HCT116 (cell line): ENCODE measurements around the gene FES. TPM values are rescaled to one million over a fixed set of nuclear protein-coding genes. Genes with fewer than 3 reads are reported as not detected.

Source experiments
- ATAC-seq: fragments of 200-7000 bp; cut with Tn5 transposase; 2 replicates; pipeline ENCODE4 v1.9.1; 2020; ENCODE audit warnings: mild to moderate bottlenecking, moderate library complexity
- BruUV-seq: library from RNA; stranded (reverse); fragments of 400-500 nt; replicated peaks from 2 replicates; lab custom pipeline; 2021; lab: Mats Ljungman, UMichigan
- CTCF ChIA-PET: fragments of 300-600 bp; sonication (Branson Sonifier 250); formaldehyde crosslinking; loops from one replicate; lab custom pipeline; 2021; ENCODE audit warnings: antibody characterized with exemption; lab: Charles Lee
- POLR2A ChIA-PET: fragments of 300-600, 350-600 bp; sonication (Branson Sonifier 250); formaldehyde crosslinking; loops from one replicate; lab custom pipeline; 2021; ENCODE audit warnings: antibody characterized with exemption; lab: Charles Lee
- RAD21 ChIA-PET, 2 experiments: fragments of 300-600 bp; sonication (Branson Sonifier 250); formaldehyde crosslinking; loops; one replicate each; lab custom pipeline; 2023; ENCODE audit warnings: low total read pairs in 2 of 2; ENCODE audit not compliant: uncharacterized antibody in 2 of 2, unreplicated experiment in 2 of 2, low non-redundant PET in 1 of 2; lab: Charles Lee
- DNase-seq: peaks from one replicate; pipeline ENCODE4 v3.0.0-alpha.2; 2010; ENCODE audit warnings: low read depth, low spot score
- H2AFZ ChIP-seq: fragments of 200-600 bp; shearing (Covaris generic), sonication (generic); 2 replicates; pipeline ENCODE4 v1.6.1; 2017; ENCODE audit warnings: low read depth, mixed run types, mixed read lengths, antibody characterized with exemption, low read length; ENCODE audit not compliant: poor library complexity, severe bottlenecking
- H3K27ac ChIP-seq: 2 replicates; pipeline ENCODE4 v1.5.1; 2012; ENCODE audit warnings: low read depth, low read length
- H3K27me3 ChIP-seq: fragments of 200-600 bp; sonication (generic); 2 replicates; pipeline ENCODE4 v1.6.1; 2016; ENCODE audit warnings: mixed run types, low read length, mixed read lengths; ENCODE audit not compliant: insufficient read depth
- H3K36me3 ChIP-seq, 2 experiments: fragments of 200-500 bp in 1 of 2; fragments of 200-600 bp in 1 of 2; sonication (Bioruptor generic) in 1 of 2; sonication (generic) in 1 of 2; 2 replicates each; pipeline versions ENCODE4 v1.5.1 to v1.6.1; 2014 to 2016; ENCODE audit warnings: low read length in 2 of 2, inconsistent platforms in 1 of 2, mixed read lengths in 1 of 2, mixed run types in 1 of 2; ENCODE audit not compliant: insufficient read depth in 2 of 2, control insufficient read depth in 1 of 2
- H3K4me1 ChIP-seq, 2 experiments: fragments of 200-600 bp in 1 of 2; sonication (generic) in 1 of 2; 2 replicates each; pipeline versions ENCODE4 v1.5.1 to v1.6.1; 2012 to 2017; ENCODE audit warnings: low read length in 2 of 2, inconsistent platforms in 1 of 2, mild to moderate bottlenecking in 1 of 2, mixed read lengths in 1 of 2, mixed run types in 1 of 2, moderate library complexity in 1 of 2; ENCODE audit not compliant: insufficient read depth in 2 of 2, control insufficient read depth in 1 of 2
- H3K4me2 ChIP-seq: fragments of 200-600 bp; sonication (generic); 2 replicates; pipeline ENCODE4 v1.6.1; 2017; ENCODE audit warnings: mixed run types, low read length, mixed read lengths
- H3K4me3 ChIP-seq, 2 experiments: fragments of 200-600 bp in 1 of 2; sonication (generic) in 1 of 2; replicated peaks in 1 of 2; 2 replicates each; pipeline ENCODE4 v1.5.1; 2011 to 2016; ENCODE audit warnings: low read length in 2 of 2, control low read depth in 1 of 2, low read depth in 1 of 2, mild to moderate bottlenecking in 1 of 2, mixed read lengths in 1 of 2, mixed run types in 1 of 2
- H3K79me2 ChIP-seq: fragments of 200-600 bp; sonication (generic); 2 replicates; pipeline ENCODE4 v1.6.1; 2017; ENCODE audit warnings: mild to moderate bottlenecking, mixed run types, low read length, moderate library complexity, mixed read lengths; ENCODE audit not compliant: insufficient read depth
- H3K9ac ChIP-seq: fragments of 200-600 bp; sonication (generic); 2 replicates; pipeline ENCODE4 v1.6.1; 2016; ENCODE audit warnings: low read length, mixed read lengths
- H3K9me2 ChIP-seq: fragments of 200-600 bp; sonication (generic), shearing (Covaris generic); 2 replicates; pipeline ENCODE4 v1.6.1; 2017; ENCODE audit warnings: mixed run types, mild to moderate bottlenecking, moderate library complexity; ENCODE audit not compliant: insufficient read depth
- H3K9me3 ChIP-seq, 2 experiments: fragments of 200-500 bp in 1 of 2; fragments of 200-600 bp in 1 of 2; sonication (Bioruptor generic) in 1 of 2; sonication (generic) in 1 of 2; 2 replicates each; pipeline ENCODE4 v1.6.1; 2014 to 2017; ENCODE audit warnings: low read length in 2 of 2, mixed read lengths in 2 of 2, inconsistent platforms in 1 of 2, low read depth in 1 of 2, mild to moderate bottlenecking in 1 of 2, mixed run types in 1 of 2, moderate library complexity in 1 of 2; ENCODE audit not compliant: control insufficient read depth in 1 of 2, insufficient read depth in 1 of 2
- H4K20me1 ChIP-seq: fragments of 200-600 bp; sonication (generic), shearing (Covaris generic); 2 replicates; pipeline ENCODE4 v1.6.1; 2017; ENCODE audit warnings: mixed run types, mild to moderate bottlenecking, moderate library complexity; ENCODE audit not compliant: insufficient read depth
- CBX3 ChIP-seq: IDR thresholded peaks from 2 replicates; pipeline ENCODE4 v1.6.1; 2012; ENCODE audit warnings: low read depth
- ELF1 ChIP-seq: IDR thresholded peaks from 2 replicates; pipeline ENCODE4 v1.6.1; 2012; ENCODE audit warnings: low read depth, borderline replicate concordance
- EZH2phosphoT487 ChIP-seq: fragments of 200-600 bp; IDR thresholded peaks from 2 replicates; pipeline ENCODE4 v1.6.1; 2018; ENCODE audit warnings: antibody characterized with exemption, borderline replicate concordance
- MAX ChIP-seq: IDR thresholded peaks from 2 replicates; pipeline ENCODE4 v1.6.1; 2012
- POLR2AphosphoS5 ChIP-seq: IDR thresholded peaks from 2 replicates; pipeline ENCODE4 v1.6.1; 2011; ENCODE audit warnings: mild to moderate bottlenecking, low read depth, low read length, moderate library complexity
- REST ChIP-seq: IDR thresholded peaks from 2 replicates; pipeline ENCODE4 v1.6.1; 2012; ENCODE audit warnings: low read depth
- SRF ChIP-seq: IDR thresholded peaks from 2 replicates; pipeline ENCODE4 v1.6.1; 2012; ENCODE audit warnings: low read depth
- TCF7L2 ChIP-seq: IDR thresholded peaks from 2 replicates; pipeline ENCODE4 v1.7.0; 2011; ENCODE audit warnings: borderline replicate concordance, inconsistent platforms; ENCODE audit not compliant: insufficient read depth, insufficient read length; ENCODE audit errors: extremely low read depth
- ZNF274 ChIP-seq: fragments of 200-500 bp; sonication (Bioruptor generic); IDR thresholded peaks from 2 replicates; pipeline ENCODE4 v1.6.1; 2014; ENCODE audit warnings: mild to moderate bottlenecking, low read depth, low read length, inconsistent platforms
- intact Hi-C: fragments of 100-400 bp; cut with micrococcal nuclease; formaldehyde crosslinking; loops from 2 replicates; pipeline ENCODE4 v1.10.0; 2022
- total RNA-seq: library from RNA; stranded (reverse); gene quantifications from one replicate; pipeline ENCODE4 v1.2.1, GENCODE V29; 2021; ENCODE audit not compliant: unreplicated experiment

Gene FES
- total RNA-seq, 1 experiment from 2014 or later = 5.3 TPM

- TF ChIP-seq TCF7L2 (no peak), ZNF274 (no peak), ELF1 (no peak), SRF (no peak), POLR2AphosphoS5 (no peak), EZH2phosphoT487 (no peak), CBX3 (no peak), MAX (no peak), REST (no peak)
- ATAC-seq (no peak), DNase-seq (no peak)
- Histone ChIP-seq H3K9ac (no peak overlapping the region), H3K27me3 (no peaks in the 10 kb centered on the region), H3K9me3 (no peaks in the 10 kb centered on the region), H3K36me3 (no peaks in the 10 kb centered on the region), H4K20me1 (no peaks in the 10 kb centered on the region), H2AFZ (no peak overlapping the region), H3K4me1 (peaks cover 0 to 15% of the 10 kb centered on the region in 2 experiments; a peak in 2 of 4 replicates), H3K79me2 (no peaks in the 10 kb centered on the region), H3K9me2 (no peaks in the 10 kb centered on the region), H3K27ac (no peak overlapping the region), H3K4me2 (no peak overlapping the region), H3K4me3 (no peak overlapping the region)
- no TSS peak for BruUV-seq
- intact Hi-C loops = no loop called here
- RAD21 ChIA-PET = no interaction called here
- POLR2A ChIA-PET = no interaction called here
- CTCF ChIA-PET = no interaction called here
These were observed 7.1 kb downstream of the FES start for GRCh38 chr15:90891346-90891949.
